ENCODE measurements around the gene C19orf18. TPM values are rescaled to one million over a fixed set of nuclear protein-coding genes. Genes with fewer than 3 reads are reported as not detected.

The C19orf18 gene
- total RNA-seq, 1 donor from 2014 or later, result 0.48 TPM

DNA sequence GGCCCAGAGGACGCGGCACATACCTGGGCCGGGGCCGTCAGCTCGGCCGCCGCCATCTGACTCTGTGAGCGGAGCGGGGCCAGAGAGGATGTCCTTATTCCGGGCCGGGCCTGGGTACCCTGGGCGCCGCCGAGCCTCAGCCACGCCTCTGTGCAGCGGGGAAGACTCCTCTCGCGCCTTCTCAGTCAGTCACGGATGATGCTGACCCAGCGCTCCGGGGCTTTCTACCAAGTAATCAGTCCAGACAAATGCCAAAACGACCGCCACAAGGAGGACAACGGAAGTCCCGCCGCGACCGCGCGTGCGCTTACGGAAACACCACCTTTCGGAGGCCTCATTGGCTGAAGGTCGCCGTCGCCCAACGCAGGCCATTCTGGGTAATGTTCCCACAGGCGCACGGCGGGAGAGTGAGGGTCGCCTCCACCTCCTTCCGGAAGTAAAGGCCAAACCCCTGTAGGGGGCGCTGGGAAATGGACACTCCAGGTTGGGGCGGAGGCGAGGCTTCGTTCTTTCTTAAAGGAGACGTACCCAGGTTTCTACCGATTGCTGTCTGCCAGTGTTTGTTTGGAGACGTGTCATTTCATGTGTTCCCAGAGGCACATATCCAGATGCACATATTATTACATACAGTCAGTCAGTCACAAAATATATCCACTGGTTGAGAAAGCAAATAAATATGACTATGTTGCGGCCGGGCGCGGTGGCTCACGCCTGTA lies 26.8 kb downstream of the C19orf18 start, which contains the start of gene ZNF256:
ZNF256 (minus strand) TSS at position 288 of the 716 bp plus-strand sequence; CDS start at position 56, 232 bp downstream.
- peak; percentile 98 for ATAC-seq

DNA sequence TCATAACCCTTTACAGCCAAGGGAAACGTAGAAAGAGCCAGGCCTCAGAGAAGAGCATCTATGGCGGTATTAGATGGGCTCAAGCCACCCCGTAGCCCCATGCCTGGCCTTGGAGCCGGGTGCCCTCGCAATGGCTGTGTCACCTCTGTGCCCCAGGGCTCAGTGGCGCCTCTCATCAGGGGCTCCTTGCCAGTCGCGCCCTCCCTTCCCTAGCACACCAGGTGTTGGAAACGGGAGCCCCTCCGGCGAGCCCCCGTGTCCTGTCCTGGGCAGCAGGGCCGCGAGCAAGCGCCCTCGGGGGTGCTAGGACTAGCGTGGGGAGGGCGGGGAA lies 27.3 kb downstream of the C19orf18 start:
- ATAC-seq, result peak; percentile 24

DNA sequence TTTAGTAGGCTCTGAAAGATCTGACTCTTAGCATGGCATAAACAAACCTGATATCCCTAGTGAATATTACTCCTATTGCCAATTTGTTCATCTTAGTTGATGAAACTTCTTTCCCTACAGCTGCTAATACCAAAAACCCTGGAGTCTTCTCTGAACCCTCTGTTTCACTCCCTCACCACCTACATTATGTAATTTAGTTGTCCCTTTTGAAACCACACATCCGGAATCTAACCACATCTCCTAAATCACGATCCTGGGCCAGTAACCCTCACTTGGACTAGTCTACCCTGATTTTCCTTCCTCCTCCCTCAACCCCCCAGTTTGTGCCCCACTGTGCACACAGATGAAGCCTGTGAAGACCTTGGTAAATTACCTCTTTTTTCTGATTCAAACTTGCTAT lies 28.0 kb downstream of the C19orf18 start:
- no peak for ATAC-seq

DNA sequence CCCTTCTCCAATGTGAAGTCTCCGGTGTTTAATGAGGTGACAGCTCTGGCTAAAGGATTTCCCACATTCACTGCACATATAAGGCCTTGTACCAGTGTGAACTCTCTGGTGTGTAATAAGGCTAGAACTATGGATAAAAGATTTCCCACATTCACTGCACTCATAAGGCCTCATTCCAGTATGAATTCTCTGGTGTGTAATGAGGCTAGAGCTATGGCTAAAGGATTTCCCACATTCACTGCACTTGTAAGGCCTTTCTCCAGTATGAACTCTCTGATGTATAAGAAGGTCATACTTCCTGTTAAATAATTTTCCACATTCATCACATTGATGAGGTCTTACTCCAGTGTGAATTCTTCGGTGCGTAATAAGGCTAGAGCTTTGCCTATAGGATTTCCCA lies 32.7 kb downstream of the C19orf18 start:
- ATAC-seq, result no peak

DNA sequence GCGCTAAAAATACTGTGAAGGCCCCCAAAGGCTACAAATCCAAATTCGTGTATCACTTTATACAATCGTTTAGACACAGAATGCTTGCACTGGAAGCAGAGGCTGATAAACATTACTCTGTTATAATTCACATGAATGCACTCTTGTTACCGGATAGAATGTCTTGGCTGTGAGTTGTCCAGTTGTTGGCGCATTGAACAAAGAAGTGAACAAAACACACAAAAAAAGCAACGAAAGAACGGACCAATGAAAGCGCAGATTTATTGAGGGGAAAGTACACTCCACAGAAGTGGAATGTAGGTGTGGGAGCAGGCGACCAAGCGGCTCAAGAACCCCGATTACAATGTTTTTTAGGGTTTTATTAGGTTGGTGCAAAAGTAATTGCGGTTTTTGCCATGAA lies 38.6 kb downstream of the C19orf18 start:
- ATAC-seq, result no peak

DNA sequence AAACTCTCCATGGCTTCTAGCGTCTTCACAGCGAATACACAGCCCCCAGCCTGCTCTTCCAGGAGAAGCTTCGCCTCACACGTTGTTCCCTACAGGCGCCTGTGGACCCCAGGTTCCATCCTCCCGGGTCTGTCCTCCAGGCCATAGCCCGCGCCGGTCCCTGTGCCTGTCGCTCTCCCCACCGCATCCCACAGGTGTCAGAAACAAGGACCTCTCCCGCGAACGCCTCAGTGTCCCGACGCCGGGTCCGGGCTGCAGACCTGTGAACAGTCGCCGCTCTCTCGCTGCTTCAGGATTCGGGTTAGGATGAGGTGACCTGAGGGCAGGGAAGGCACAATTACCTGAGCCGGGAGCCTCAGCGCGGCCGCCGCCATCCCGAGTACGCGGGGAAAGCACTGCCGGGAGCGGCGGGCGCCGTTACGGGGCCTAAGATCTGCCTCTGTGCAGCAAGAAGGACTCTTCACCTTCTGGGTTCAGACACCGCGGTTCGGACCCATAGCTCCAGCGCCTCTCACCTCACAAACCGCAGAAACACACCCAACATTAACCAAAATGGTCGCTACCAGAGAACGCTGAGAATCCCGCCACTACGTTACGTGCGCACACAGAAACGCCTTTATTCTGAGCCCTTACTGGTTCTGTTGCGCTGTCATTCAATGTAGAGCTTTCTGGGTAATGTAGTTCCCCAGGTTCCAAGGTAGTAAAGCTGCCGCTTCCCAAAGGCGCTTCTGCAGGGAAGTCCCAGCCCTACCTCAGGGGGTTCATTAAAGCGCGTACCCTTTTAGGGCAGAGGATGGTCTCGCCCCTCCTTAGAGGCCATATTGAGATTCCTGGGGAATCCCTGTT lies 39.3 kb downstream of the C19orf18 start, which contains the start of gene ZNF418:
ZNF418 (minus strand) TSS at position 583 of the 846 bp plus-strand sequence. CDS start 1,580 bp downstream, outside the sequence.
- ATAC-seq, result peak; percentile 84

DNA sequence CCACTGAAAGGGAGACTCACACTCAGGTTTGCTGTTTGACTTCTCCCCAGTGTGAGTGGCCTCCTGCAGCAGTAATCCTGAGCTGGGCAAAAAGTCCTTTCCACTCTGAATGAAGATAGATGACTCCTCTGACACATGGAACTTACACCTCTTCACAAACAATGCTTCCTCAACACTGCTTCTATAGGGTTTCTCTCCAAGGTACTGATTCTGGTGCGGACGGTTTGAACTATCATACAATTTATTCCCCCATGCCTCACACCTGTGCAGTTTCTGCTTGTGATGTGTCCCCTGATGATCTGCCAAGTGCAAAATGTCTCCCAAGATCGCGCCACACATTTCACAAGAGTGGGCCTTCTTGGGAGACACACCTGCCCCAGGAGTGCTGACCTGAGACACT lies 46.7 kb downstream of the C19orf18 start:
- ATAC-seq, result no peak

DNA sequence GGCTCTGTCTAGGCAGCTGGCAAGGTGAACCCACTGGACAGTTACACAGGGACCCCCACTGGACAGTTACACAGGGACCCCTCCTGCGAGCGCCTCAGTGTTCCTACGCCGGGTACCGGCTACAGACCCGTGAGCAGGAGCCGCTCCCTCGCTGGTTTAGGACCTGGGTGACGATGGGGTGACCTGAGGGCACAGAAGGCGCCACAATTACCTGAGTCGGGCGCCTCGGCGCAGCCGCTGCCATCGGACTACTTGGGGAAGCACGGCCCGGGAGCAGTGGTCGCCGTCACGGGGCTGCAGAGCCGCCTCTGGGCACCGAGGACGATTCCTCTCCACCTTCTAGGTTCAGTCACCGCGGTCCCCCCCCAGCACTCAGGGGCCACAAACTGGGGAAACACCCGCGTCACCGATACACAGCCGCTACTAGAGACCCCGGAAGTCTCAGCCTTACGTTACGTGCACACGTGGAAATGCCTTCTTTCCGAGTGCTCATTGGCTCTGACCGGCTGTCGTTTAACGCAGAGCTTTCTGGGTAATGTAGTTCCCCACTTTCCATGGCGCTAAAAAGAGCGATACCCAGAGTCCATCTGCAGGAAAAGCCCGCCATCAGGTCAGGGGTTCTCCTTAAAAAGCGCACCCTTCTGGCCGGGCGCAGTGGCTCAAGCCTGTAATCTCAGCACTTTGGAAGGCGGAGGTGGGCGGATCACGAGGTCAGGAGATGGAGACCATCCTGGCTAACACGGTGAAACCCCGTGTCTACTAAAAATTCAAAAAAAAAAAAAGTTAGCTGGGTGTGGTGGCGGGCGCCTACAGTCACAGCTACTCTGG lies 58.0 kb downstream of the C19orf18 start, which contains the start of gene ZNF417:
ZNF417 (minus strand) TSS at position 425 of the 828 bp plus-strand sequence; CDS start at position 244, 181 bp downstream.
- ATAC-seq, result peak; percentile 99

DNA sequence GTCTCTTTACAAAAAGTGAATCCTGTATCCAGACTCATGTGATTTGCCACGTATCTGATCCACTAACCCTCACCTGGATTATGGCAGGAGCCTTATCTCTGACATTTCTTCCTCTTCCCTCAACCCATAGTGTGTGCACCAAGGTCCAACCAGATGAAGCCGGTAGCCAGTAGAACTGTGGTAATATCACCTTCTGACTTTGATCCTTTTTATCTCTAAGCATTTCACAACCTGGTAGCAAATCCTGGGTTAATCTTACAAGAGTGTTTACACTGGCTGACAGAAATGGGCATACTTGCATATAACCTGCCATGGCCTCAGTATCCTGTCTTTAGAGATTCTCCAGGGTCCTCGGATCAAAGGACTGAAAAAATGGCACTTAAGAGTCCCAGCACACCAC lies 59.8 kb downstream of the C19orf18 start:
- no peak for ATAC-seq

Other genes starting within 250 kb of the C19orf18 start
- gene ZNF671, start 246.9 kb downstream of the C19orf18 start, total RNA-seq, result 2.0 TPM
- gene ZNF776, start 227.7 kb downstream of the C19orf18 start, total RNA-seq, result 6.8 TPM
- gene ZNF586, start 204.9 kb downstream of the C19orf18 start, total RNA-seq, result 9.4 TPM
- 7.9 TPM for gene ZNF552, start 159.6 kb downstream of the C19orf18 start, total RNA-seq
- 9.3 TPM for gene ZNF587B, start 144.2 kb downstream of the C19orf18 start, total RNA-seq
- 16.3 TPM for gene ZNF587, start 124.7 kb downstream of the C19orf18 start, total RNA-seq
- 6.5 TPM for gene ZNF814, start 85.5 kb downstream of the C19orf18 start, total RNA-seq
- gene ZNF417, start 57.9 kb downstream of the C19orf18 start, total RNA-seq, result 5.7 TPM
- 0.76 TPM for gene ZNF418, start 39.1 kb downstream of the C19orf18 start, total RNA-seq
- 2.6 TPM for gene ZNF256, start 26.8 kb downstream of the C19orf18 start, total RNA-seq
- 5.4 TPM for gene ZNF606, start 28.3 kb upstream of the C19orf18 start, total RNA-seq
- gene ZSCAN1, start 59.5 kb upstream of the C19orf18 start, total RNA-seq, result not detected
- gene ZNF135, start 84.7 kb upstream of the C19orf18 start, total RNA-seq, result 0.68 TPM
- 9.4 TPM for gene ZSCAN18, start 123.7 kb upstream of the C19orf18 start, total RNA-seq
- 2.9 TPM for gene ZNF329, start 176.3 kb upstream of the C19orf18 start, total RNA-seq
- 19.5 TPM for gene ZNF274, start 208.5 kb upstream of the C19orf18 start, total RNA-seq